HG03097 (cell line): ENCODE measurements around the gene NDUFB7.

Experiments
- ATAC-seq: cut with Tn5 transposase; IDR thresholded peaks from one replicate; pipeline ENCODE4 v1.9.1; 2021; ENCODE audit not compliant: unreplicated experiment, low FRiP score

The NDUFB7 gene

DNA sequence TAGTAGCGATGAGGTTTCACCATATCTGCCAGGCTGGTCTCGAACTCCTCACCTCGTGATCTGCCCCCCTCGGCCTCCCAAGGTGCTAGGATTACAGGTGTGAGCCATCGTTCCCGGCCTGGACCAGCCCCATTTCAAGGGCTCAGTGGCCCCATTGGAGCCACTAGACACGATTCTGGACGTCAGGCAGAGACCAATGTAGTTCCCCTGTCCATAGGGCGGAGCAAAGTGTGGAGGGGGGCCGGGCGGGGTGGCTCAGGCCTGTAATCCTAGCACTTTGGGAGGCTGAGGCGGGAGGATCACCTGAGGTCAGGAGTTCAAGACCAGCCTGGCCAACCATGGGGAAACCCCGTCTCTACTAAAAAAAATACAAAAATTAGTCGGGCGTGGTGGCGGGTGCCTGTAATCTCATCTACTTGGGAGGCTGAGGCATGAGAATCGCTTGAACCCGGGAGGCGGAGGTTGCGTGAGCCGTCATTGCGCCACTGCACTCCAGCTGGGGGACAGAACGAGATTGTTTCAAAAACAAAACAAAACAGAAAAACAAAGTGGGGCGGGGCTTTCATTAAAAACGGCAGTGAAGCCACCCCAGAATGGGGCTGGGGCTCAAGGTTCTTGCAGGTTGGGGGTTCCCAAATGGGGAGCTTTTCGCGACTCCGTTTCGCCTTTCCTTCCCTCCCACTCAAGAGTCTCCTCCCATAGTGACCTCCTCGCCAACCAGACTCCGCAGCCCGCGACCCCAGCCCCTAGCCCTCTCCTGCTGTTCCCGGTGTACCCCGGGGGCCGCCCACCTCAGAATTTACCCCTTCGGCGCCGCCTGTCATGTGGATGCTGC is 43.2 kb downstream of the NDUFB7 start:
- no peak for ATAC-seq

GRCh38 chr19:14526423-14526822 is 45.4 kb downstream of the NDUFB7 start:
- ATAC-seq: no peak

- no peak for ATAC-seq
Observed at GRCh38 chr19:14525729-14526128, 46.1 kb downstream of the NDUFB7 start.

- ATAC-seq: no peak
Observed at GRCh38 chr19:14520543-14520942, 51.3 kb downstream of the NDUFB7 start.

GRCh38 chr19:14519860-14520407 is 51.9 kb downstream of the NDUFB7 start:
- no peak for ATAC-seq

DNA sequence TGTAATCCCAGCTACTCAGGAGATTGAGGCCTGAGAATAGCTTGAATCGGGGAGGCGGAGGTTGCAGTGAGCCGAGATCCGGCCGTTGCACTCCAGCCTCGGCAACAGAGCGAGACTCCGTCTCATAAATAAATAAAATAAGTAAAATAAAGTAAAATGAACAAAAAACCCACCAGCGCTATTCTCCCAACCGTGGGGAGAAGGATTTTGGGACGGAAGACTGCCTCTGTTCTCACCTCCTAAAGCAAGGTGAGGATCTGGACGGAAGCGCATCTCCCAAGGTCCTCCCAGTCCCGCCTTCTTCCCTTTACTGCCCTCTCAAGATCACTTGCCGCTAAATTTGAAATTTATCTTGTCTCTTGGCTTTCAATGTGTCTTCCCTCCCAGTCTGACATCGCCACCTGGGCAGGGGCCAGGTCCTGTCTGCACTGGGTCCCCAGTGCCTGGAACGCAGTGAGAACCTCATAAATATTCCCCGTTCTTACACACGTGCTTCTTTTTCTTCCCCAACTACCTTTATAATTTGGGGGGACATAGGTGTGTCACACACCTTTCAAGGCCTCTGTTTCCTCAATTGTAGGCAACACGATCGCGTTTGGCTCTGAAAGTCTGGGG is 52.5 kb downstream of the NDUFB7 start:
- ATAC-seq: no peak

GRCh38 chr19:14517840-14518505 is 53.9 kb downstream of the NDUFB7 start, which contains the start of gene DNAJB1:
DNAJB1 (minus strand) TSS chr19:14518397; CDS start chr19:14518349, 48 bp downstream.
- peak; percentile 71 for ATAC-seq

GRCh38 chr19:14517446-14517839 is 54.4 kb downstream of the NDUFB7 start:
- peak; percentile 2 for ATAC-seq

- ATAC-seq: no peak
Observed at GRCh38 chr19:14516746-14517438, 55.0 kb downstream of the NDUFB7 start.
